ENCODE measurements around the gene MORN5.

- TF ChIP-seq GATA3 (IDR thresholded peaks at IDR 0.05; ENCODE audit: low read depth, low read length) (no peak), GATA2 (IDR thresholded peaks at IDR 0.05; ENCODE audit: low read depth, low read length) (no peak)
These were observed 28.7 kb downstream of the MORN5 start for GRCh38 chr9:122188369-122188768.

All from SH-SY5Y (cell line).